GM19193 (cell line): ENCODE measurements around the gene MPZL3.

Experiments
- POLR2A ChIP-seq: IDR thresholded peaks from 4 replicates; pipeline ENCODE4 v1.6.1; 2011; ENCODE audit not compliant: insufficient read depth, insufficient read length; ENCODE audit errors: extremely low read depth

The MPZL3 gene

DNA sequence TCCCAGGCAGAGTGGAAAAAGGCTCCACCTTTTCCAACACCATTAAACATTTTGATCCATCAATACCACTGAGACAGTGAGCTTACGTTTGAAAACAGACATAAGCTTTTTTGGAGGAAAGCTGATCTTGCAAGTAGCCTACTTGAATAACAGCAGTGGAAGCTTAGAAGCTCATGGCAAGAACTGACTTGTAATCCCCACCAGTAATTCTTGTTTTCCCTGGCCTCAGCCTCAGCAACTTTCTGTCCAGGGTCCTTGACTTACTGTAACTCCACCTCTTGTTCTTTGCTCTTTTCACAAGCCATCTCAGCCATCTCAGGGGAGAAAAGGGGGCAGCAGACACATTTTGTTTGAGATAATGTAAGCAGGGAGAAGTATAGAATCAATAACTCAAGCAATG, 24.3 kb upstream of the MPZL3 start:
- TF ChIP-seq POLR2A = no peak

DNA sequence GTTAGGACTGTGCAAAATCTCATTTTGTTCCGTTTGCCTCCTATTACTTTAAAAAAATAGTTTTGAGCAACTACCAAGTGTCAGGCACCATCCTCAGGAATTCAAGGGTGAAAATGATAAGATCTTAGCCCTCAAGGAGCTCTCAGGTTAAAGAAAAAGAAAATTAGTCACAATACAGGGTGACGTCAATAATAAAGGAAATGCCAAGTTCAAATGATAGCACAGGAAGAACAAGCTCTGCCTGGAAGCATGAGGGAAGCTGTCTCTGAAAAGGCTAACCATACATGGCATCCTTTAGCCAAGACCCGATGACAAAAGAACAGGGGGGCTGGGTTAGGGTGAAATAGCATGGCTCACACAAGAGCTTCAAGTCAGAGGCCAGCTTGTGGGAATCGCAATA, 23.0 kb upstream of the MPZL3 start:
- no peak for TF ChIP-seq POLR2A

DNA sequence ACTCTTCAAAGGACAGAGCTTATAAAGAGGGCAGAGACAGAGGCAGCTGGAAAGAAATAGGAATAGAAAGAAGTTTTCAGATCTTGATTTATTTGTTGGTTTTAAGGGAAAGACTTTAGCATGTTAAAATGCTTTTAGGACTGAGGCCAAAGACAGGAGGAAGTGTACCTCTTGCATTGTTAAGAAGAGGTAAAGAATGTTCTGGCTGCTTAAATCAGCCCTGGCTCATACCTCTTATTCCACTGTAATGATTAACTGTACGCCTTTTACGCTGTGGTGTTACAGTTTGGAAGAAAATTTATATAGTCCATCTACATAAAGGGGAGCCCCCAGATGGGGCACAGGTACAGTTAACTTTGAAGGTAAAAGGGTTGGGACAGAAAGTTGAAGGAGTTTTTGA, 22.0 kb upstream of the MPZL3 start:
- TF ChIP-seq POLR2A = no peak

DNA sequence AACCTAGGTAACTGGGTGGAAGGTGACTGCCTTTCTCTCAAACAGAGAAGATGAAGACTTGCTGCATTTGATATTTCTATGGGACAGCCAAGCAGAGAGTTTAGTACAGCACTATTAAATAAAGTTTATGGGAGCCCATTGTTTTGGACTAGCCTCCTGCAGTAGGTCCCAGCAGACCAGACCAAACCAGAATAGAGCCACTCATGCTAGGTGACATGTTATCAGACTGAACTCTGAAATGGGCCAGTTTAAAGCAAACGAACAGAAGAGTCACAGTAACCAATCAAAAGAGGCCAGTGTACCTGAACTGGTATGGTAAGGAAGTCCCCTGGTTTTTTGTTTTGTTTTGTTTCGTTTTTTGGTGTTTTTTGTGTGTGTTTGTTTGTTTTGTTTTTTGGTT, 19.8 kb upstream of the MPZL3 start:
- TF ChIP-seq POLR2A = no peak

DNA sequence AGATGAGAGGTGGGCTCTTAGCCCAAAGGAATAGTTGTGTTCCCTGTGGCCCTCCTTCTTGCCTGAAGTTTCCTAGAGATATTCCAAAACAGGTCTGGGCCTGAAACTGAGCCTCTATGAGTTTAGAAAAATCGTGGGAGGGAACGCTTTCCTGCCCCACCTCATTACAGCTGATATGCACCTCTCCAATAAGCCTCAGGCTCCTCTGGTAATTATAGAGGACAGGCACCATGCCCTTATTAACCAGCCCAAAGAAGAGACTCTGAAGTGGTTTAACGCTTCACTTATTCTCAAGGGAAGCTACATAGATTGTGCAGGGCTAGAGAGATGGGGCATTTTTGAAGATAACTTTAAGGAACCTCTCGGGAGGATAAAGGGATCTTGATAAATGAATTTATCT, 15.3 kb upstream of the MPZL3 start:
- no peak for TF ChIP-seq POLR2A

DNA sequence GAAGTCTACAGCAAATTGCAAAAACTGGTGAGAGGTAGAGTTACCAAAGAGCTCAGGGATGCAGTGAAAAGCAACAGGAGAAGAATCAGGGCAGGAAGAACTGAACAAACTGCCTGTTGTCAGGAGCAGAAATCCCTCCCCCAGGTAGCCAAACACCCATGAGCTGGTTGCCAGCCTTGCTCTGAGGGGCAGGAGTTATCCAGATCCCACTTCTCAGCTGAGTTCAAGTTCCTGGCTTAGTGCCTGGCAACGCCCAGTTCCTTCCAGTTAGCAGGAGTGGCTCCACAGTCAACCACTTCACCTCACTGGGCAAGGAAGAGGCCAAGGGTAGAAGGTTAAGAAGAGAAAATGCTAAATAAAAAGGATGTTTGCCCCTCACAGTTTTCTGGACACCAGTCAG, 13.8 kb upstream of the MPZL3 start:
- no peak for TF ChIP-seq POLR2A

DNA sequence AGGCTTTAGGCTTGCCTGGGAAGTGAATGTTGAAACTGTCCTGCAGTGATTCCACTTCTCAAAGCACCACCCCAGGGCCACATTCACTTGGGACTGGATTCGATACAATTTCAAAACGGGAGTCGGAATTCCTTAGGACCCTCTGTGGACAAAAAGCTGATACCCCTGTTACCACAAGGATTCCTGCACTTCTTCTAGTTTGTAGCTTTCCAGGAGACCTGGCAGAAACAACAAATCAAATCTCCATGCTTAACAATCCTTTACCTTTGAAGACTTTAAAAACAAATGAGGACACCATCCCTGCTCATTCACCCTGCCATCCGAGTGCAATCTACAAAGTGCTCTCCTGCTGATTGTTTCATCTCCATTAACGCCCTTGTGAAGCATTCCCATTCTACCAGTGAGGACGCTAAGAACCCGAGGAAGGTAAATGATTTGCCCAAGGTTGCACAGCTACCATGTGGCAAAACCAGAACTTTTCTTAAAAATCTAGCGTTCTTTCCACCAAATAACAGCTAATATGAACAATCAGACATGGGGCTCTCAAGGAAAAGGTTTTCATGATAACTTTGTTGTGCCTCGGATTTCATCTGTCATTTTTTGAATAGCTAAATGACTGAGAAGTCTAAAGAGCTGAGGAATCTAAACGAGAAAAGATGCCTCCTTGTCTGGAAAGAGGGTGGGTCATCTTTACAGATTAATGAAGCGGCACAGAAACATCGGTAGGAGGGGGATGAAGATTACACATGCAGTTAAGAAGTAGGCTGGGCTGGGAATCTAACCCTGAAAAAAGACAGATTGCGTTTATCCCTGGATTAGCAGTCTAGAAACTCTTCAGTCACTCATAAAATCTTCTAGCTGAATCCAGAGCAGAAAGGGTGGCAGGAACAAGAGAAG, 12.7 kb upstream of the MPZL3 start:
- no peak for TF ChIP-seq POLR2A

DNA sequence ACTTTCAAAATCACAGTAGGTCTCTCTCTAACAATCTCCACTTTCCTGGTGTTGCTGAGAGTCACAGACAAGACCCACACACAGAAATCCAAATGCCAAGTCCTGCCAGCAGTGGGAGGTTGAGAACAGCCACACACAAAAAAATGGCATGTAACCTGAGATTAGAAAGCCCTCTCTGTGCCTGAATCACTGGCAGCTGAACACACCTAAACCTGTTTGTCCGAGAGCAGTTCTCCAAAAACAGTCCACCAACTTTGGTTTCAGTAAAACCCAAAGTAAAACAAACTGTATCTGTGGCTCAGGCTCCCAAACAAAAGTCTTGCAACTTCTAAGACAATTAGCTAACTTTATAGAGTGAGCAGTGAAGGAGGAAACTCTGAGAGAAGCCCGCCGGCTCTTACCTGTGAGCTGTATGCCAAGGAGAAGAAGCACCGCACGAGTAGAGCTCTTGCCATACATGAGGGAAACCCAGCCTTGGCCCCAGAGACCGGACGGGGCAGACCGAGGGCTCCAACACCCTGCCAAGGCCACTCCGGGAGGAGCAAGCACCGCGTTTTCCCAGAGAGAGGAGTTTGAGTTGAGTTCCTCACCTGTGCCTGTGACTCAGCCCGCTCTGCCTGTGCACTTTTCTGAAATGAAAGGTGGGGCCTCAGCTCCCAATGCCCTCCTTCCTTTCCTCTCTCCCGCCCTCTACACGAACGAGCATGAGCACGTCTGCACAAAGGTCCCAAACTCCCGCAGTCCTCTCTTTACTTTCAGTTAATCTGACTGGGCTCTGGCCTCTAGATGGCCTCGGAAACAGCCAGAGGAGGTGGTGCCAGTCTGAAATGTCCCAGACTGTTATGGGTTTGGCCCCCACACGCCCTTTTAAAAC, 11.8 kb upstream of the MPZL3 start, which contains the start of gene MPZL2:
MPZL2 (minus strand) TSS at position 603 of the 874 bp plus-strand sequence; CDS start at position 459, 144 bp downstream.
- TF ChIP-seq POLR2A = no peak

DNA sequence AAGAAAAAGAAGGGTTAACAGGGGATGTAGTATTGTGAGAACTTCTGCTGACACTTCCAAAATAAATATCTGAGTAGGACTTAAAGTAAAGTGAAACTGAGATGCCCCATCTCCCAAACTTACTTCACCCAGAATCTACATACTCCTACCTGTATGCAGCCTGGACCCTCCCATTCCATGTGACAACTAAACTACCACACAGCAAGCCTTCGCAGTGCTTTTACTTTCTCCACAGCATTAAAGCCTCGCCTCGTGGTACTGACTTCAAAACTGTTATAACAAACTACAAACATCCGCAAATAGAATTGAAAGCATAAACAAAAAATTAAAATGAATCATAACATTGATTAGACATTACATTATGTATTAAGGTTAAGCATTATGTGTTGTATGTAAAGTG, 10.9 kb upstream of the MPZL3 start:
- TF ChIP-seq POLR2A = no peak

DNA sequence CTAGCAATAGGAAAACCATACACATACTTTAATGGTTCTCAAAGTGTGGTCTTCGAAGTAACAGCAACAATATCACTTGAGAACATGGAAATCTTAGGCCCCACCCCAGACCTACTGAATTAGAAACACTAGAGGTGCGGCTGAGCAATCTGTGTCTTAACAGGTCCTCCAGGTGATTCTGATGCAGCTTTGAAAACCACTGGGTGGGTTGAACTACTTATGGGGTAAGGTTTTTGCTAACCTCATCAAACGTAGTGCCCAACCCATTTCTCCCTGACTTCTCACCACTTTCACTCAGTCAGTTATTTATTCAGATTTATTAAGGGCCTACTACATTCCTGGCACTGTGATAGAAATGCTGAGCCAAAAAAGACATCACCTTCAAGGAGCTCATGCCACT, 8.2 kb upstream of the MPZL3 start:
- no peak for TF ChIP-seq POLR2A

DNA sequence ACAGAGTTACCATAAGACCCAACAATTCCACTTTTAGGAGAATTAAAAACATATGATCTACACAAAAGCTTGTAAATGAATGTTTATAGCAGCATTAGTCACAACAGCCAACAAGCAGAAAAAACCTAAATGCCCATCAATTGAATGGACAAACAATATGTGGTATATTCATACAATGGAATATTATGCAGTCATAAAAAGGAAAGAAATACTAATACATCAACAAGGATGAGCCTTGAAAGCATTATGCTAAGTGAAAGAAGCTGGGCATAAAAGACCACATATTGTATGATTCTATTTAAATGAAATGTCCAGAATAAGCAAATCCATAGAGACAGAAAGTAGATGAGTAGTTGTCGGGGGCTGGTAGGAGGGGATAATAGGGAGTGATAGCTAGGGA, 7.0 kb upstream of the MPZL3 start:
- TF ChIP-seq POLR2A = no peak

DNA sequence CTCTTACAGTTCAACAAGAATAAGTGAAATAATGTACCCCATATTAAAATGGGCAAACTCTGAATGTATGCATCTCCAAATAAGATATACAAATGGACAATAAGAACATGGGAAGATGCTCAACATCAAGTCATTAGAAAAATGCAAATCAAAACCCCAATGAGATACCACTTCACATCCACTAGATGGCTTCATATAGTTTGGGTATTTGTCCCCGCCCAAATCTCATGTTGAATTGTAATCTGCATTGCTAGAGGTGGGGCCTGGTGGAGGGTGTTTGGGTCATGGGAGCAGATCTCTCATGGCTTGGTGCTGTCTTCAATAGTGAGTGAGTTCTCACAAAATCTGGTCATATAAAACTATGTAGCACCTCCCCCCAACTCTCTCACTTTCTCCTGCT, 6.2 kb upstream of the MPZL3 start:
- no peak for TF ChIP-seq POLR2A

DNA sequence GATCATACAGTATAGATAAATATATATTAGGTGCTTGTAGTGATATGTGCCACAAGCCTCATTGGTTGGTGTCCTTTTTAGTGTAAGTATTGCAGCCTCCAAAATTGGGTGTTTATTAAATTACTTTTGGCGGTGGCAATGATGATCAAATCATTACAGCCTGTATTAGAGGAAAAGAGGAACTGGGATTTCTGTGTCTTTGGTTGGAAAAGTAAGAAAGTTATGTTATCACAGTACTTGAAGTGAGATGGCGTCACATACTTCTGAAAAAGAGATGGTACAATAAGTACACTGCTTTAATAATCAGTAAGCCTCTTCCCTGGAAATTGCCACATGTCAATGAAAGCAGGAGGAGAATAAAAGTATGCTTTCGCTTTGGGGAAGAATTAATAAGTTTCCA, 523 bp upstream of the MPZL3 start:
- TF ChIP-seq POLR2A = no peak

DNA sequence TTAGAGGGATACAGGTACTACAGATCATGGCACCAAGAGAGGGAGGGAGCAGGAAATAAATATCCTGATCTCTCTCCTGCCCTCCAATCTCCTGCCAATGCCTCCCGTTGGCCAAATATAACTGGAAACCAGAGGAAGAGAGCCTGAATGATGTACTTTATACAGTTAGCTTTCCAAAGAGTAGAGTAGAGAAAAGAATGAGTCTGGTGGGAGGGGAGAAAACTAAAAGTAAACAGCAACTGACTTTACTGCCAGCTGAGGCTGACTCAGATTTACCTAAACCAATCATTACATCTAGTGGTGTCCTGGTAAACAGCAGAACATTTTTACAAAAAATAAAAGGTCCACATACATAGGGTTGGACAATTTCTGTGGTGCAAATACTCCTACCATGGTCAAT, 5.1 kb downstream of the MPZL3 start:
- no peak for TF ChIP-seq POLR2A

DNA sequence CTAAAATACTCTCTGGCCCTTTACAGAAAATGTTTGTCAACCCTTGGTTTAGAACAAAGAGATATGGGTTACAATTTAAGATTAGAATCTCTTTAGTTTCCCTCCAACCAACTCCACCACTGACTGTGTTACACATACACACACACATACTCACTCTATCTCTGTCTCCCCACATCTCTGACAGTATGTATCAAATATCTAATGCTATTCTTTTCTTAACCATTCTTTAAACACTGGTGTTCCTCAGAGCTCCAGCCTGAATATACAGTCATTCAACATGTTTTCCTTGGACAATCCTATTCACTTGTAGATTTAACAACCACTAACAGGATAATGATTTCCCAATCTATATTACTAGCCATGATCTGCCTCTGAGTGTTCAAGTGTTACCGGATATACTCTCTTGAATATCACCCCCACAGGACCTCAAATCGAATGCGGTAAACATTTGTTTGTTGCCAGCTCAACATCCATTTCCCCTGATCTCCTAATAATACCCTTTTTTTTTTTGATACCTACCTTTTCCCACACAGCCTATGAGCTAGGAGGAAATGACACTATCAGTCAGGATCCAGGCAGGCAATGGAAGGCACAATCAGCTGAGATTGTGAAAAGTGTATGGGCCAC, 6.1 kb downstream of the MPZL3 start:
- no peak for TF ChIP-seq POLR2A
